ENCODE measurements around the gene TMEM132C. TPM values are rescaled to one million over a fixed set of nuclear protein-coding genes. Genes with fewer than 3 reads are reported as not detected.

TMEM132C gene
- total and polyA plus RNA-seq, 2 of the 8 experiments (the other 6 are each of a cell fraction or from before 2014, with no cell fraction given): 0.23 to 0.76 TPM

DNA sequence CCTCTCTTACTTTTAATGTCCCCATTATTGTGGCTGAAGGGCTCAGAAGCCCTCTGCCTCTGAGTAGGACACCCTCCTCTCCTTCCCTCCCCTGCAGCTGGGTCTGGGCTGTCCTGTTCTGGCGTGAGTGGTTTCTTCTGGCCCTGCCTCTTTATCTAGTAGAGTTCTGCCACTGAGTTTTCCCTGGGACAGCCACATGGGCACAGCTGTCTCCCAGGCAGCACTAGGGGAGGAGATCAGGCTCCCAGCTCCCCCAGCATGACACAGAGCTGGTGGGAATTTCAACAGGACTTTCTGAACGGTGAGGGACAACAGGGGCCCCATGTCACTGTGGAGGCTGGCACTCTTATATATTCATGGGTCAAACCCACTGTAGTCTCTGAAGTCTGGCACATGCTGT, 21.4 kb downstream of the TMEM132C start:
- no peaks in the 10 kb centered on the region for H3K36me3 ChIP-seq (ENCODE audit: control insufficient read depth in 2 of 4, insufficient read depth in 4 of 4, low read length in 3 of 4)
- H3K9ac ChIP-seq (replicated peaks in 1 of 4; ENCODE audit: extremely low read depth in 1 of 4, low read depth in 3 of 4, low read length in 3 of 4): no peak overlapping the region
- H3K56ac ChIP-seq (replicated peaks; ENCODE audit: insufficient read length, low read depth, low read length): no peak overlapping the region
- no peak overlapping the region for H3K4me2 ChIP-seq (ENCODE audit: insufficient read depth in 1 of 2, low read depth in 2 of 2, low read length in 2 of 2)
- H2BK120ac ChIP-seq (replicated peaks; ENCODE audit: low read depth, low read length): no peak overlapping the region
- no peak for DNase-seq (ENCODE audit: low read depth in 1 of 2, low spot score in 2 of 2)
- peaks cover 0 to 8% (median 3%) of the 10 kb centered on the region in 4 experiments; a peak in 4 of 7 replicates for H3K4me1 ChIP-seq (replicated peaks in 1 of 4; ENCODE audit: control insufficient read depth in 3 of 4, insufficient read depth in 4 of 4, low read length in 3 of 4)
- no peak for FAIRE-seq
- no peak overlapping the region for H2BK5ac ChIP-seq (ENCODE audit: low read depth, low read length)
- H3K23ac ChIP-seq (ENCODE audit: insufficient read length): no peak overlapping the region
- no peak overlapping the region for H2BK12ac ChIP-seq (ENCODE audit: low read depth, low read length)
- H3K14ac ChIP-seq (ENCODE audit: insufficient read length): no peak overlapping the region
- no peak overlapping the region for H2AFZ ChIP-seq (ENCODE audit: low read length)
- H2AK5ac ChIP-seq (ENCODE audit: low read depth, low read length): no peak overlapping the region
- H3K9me3 ChIP-seq (ENCODE audit: insufficient read depth in 2 of 2, low read depth in 1 of 2, low read length in 1 of 2): peaks cover 0 to 5% of the 10 kb centered on the region in 2 experiments; a peak in 1 of 4 replicates
- no peak overlapping the region for H3K27ac ChIP-seq (ENCODE audit: low read depth, low read length)
- H4K5ac ChIP-seq (ENCODE audit: insufficient read length, low read depth, low read length): no peak overlapping the region
- CTCF ChIA-PET (ENCODE audit: partially characterized antibody): interaction anchor here (1.3 kb wide), 1 partner anchor 29 kb away, joined by 6 read pairs; no protein-coding TSS in a partner anchor
- H3K27me3 ChIP-seq (replicated peaks in 1 of 4; ENCODE audit: control insufficient read depth in 3 of 4, extremely low read depth in 1 of 4, insufficient read depth in 3 of 4, low read length in 3 of 4): peaks cover 0 to 3% (median 0%) of the 10 kb centered on the region in 4 experiments; a peak in 2 of 7 replicates
- POLR2A ChIA-PET (ENCODE audit: partially characterized antibody): no interaction called here
- no peak overlapping the region for H3K4ac ChIP-seq (replicated peaks; ENCODE audit: insufficient read length, low read depth, low read length)
- H3K18ac ChIP-seq (ENCODE audit: extremely low read depth, low read length): no peak overlapping the region
- H2BK20ac ChIP-seq (ENCODE audit: low read length): no peak overlapping the region
- WGBS, 2 experiments (ENCODE audit: extremely low coverage in 1 of 2, insufficient coverage in 1 of 2, insufficient read length in 1 of 2, insufficient replicate concordance in 2 of 2, low coverage in 1 of 2, low lambda C conversion rate in 2 of 2, missing lambda C conversion rate in 1 of 2): 39% methylated on average over 2 of the region's 2 CpGs; no CpG with 5 or more reads in 1 of the 2 experiments
- no peak overlapping the region for H3K4me3 ChIP-seq (ENCODE audit: extremely low read depth in 1 of 4, insufficient read depth in 2 of 4, low read depth in 3 of 4, low read length in 4 of 4)
- H4K20me1 ChIP-seq (replicated peaks in 1 of 2; ENCODE audit: control insufficient read depth in 1 of 2, insufficient read depth in 2 of 2, low read length in 2 of 2): no peaks in the 10 kb centered on the region
- H4K8ac ChIP-seq (ENCODE audit: extremely low read depth, insufficient read depth, low read length): no peak overlapping the region
- H3K79me2 ChIP-seq (ENCODE audit: control insufficient read depth in 1 of 2, insufficient read depth in 2 of 2, low read length in 2 of 2): no peaks in the 10 kb centered on the region
- no peaks in the 10 kb centered on the region; the same call in 1 of the 2 replicates for H3K23me2 ChIP-seq (ENCODE audit: low read depth, low read length)
- no peaks in the 10 kb centered on the region for H3K79me1 ChIP-seq (ENCODE audit: low read depth, low read length)
- H4K91ac ChIP-seq (replicated peaks; ENCODE audit: insufficient read length, low read length): no peak overlapping the region
- H2BK15ac ChIP-seq (ENCODE audit: low read length): no peak overlapping the region
- TF ChIP-seq CEBPB (IDR thresholded peaks at IDR 0.05; ENCODE audit: low read depth, low read length) (no peak), JUND (IDR thresholded peaks at IDR 0.05; ENCODE audit: low read length) (no peak), TCF12 (IDR thresholded peaks at IDR 0.05; ENCODE audit: low read depth, low read length) (no peak), SRF (IDR thresholded peaks at IDR 0.05; ENCODE audit: low read depth, low read length) (no peak), CHD1 (IDR thresholded peaks at IDR 0.05; ENCODE audit: low read depth, low read length) (no peak), POLR2AphosphoS5 (IDR thresholded peaks at IDR 0.05; ENCODE audit: low read depth, low read length) (no peak), POU5F1 (IDR thresholded peaks at IDR 0.05; ENCODE audit: low read depth, low read length) (no peak), BRCA1 (IDR thresholded peaks at IDR 0.05; ENCODE audit: low read depth, low read length) (no peak), CBX8 (IDR thresholded peaks at IDR 0.05; ENCODE audit: borderline replicate concordance, low read depth, low read length) (no peak), PHF8 (conservative IDR thresholded peaks at IDR 0.05; ENCODE audit: low read depth, low read length) (no peak), ASH2L (IDR thresholded peaks at IDR 0.05; ENCODE audit: low read length) (no peak), GTF2F1 (IDR thresholded peaks at IDR 0.05; ENCODE audit: borderline replicate concordance, low read depth, low read length) (no peak), KDM5A (IDR thresholded peaks at IDR 0.05; ENCODE audit: low read length) (no peak)
- TF ChIP-seq, protein P1, sequence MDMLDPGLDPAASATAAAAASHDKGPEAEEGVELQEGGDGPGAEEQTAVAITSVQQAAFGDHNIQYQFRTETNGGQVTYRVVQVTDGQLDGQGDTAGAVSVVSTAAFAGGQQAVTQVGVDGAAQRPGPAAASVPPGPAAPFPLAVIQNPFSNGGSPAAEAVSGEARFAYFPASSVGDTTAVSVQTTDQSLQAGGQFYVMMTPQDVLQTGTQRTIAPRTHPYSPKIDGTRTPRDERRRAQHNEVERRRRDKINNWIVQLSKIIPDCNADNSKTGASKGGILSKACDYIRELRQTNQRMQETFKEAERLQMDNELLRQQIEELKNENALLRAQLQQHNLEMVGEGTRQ (IDR thresholded peaks at IDR 0.05; ENCODE audit: low read length): no peak
